NOMO-1 treated with DMSO at 0.1 percent for 48 hours (cell line): Measurements from ENCODE around the gene MMP15.
A peak's percentile ranks its signal among the peaks of the same experiment; 100 is the strongest.
"Not testable (repeated sequence)": the region's sequence is repeated elsewhere in the genome, so short reads cannot be mapped to it uniquely, and the experiment has no call there.

Experiments
- DNase-seq: peaks from one replicate; lab custom pipeline; 2025; ENCODE audit not compliant: unreplicated experiment; lab: John Stamatoyannopoulos, UW

The MMP15 gene

DNA sequence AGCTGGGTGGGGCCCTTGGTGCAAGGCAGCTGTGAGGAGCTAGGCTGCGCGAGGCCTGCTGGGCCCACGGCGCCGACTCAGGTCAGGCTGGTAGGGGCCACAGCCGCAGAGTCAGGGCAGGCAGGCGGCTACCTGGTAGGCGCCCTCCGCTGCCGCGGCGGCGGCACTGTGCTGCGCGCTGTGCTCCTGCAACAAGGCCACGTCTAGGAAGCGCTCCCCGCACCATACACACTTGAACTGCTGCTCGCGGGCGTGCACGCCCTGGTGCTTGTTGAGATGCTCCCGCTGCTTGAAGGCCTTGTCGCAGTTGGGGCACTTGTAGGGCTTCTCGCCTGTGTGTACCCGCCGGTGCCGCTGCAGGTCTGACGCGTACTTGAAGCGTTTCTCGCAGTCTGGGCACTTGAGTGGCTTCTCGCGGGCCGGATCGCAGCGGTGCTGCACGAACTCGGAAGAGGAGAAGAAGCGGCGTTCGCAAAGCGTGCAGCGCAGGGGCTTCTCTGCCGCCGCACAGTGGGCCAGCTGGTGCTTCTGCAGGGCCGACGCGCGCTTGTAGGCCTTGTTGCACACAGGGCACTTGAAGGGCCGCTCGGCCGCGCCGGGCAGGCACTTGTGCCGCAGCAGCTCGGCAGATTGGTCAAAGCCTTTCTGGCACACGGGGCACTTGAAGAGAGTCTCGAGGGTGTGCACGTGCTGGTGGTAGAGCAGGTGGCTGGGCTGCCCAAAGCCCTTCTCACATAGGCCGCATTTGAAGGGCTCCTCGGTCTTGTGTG lies 29.0 kb upstream of the MMP15 start:
- no peak for DNase-seq

GRCh38 chr16:57997176-57997527 lies 28.4 kb upstream of the MMP15 start:
- DNase-seq, result no peak

DNA sequence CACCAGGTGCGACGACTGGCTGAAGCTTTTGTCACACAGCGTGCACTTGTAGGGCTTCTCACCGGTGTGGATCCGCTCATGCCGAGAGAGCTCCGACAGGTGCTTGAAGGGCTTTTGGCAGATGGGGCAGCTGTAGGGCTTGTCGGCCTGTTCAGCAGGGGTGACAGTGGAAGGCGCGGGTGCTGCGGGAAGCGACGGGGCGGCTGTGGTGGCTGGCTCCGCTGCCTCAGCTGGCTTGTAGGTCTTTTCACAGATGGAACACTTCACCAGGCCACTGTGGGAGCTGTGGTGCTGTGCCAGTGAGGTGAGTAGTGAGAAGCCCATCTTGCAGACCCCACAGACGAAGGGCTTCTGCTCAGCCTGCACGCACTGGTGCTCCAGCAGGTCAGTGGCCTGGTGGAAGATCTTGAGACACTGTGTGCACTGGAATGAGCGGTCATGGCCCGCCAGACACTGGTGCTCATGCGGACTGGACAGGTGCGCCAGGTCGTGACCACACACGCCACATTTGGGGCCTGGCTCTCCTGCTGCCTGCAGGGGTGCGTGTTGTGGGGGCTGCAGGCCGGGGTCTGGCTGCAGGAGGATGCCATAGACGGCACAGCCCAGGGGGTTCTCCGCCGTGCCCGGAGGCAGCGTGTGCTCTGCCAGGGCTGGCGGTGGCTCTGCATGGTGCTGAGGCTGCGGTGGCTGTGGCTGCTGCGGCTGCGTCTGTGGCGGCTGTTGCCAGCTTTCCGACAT lies 27.9 kb upstream of the MMP15 start:
- DNase-seq, result no peak

DNA sequence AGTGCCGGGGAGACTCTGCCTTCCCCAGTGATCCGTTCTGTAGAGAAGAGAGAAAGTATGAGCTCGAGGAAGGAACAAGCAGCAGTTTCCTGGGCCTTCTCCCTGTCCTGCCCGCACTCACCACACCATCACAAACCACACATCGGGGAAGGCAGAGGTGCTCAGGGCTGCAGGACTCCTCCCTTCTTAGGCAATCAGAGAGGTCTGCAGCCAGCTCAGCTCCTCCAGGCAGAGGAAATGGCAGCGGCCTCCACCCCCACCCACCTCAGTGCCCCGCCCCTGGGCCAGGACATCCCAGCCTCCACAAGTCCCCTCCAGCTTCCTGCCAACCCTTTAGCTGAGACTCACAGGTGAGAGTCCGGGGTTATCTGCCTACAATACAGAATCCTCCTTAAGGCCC lies 27.1 kb upstream of the MMP15 start:
- DNase-seq, result peak; percentile 73

GRCh38 chr16:57998992-57999365 lies 26.6 kb upstream of the MMP15 start:
- no peak for DNase-seq

DNA sequence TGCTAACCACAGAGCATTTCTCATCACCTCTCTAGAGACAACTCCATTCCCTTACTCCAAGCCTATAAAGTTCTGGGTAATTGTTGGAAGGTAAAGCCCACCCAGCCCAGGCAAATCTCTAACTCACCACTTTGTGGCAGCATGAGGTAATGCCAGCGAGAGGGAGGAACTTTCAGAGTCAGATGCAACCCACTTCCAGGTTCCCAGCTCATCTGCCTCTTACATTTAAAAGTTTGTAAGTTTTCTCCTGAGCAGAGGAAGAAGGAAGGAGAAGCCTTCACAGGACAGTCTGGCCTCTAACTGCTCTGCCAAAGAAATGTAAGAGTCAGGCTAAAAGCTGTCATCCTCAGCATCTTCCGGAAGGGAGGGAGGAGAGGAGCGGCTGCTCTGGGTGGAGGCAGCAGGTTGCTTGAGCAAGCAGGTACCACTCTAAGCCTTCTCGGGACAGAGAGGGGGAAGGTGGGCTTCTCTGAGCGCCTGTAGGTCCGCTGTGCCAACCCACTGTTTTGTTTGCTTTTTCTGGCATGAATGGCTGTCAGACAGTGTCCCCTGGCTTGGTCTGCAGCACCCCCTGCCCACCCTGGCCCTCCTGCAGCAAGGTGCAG lies 26.1 kb upstream of the MMP15 start:
- peak; percentile 46 for DNase-seq

- no peak for DNase-seq
Measured at GRCh38 chr16:57999971-58000705, 25.4 kb upstream of the MMP15 start, which contains the start of gene ZNF319. TSS of gene ZNF319 (minus strand) at chr16:58000672. CDS start at chr16:57998265, 2,407 bp downstream.

GRCh38 chr16:58000706-58001676 lies 24.6 kb upstream of the MMP15 start, which contains the start of gene USB1:
TSS of gene USB1 (plus strand) at chr16:58001407. CDS start at chr16:58001484, 77 bp downstream.
- DNase-seq, result peak; percentile 73

DNA sequence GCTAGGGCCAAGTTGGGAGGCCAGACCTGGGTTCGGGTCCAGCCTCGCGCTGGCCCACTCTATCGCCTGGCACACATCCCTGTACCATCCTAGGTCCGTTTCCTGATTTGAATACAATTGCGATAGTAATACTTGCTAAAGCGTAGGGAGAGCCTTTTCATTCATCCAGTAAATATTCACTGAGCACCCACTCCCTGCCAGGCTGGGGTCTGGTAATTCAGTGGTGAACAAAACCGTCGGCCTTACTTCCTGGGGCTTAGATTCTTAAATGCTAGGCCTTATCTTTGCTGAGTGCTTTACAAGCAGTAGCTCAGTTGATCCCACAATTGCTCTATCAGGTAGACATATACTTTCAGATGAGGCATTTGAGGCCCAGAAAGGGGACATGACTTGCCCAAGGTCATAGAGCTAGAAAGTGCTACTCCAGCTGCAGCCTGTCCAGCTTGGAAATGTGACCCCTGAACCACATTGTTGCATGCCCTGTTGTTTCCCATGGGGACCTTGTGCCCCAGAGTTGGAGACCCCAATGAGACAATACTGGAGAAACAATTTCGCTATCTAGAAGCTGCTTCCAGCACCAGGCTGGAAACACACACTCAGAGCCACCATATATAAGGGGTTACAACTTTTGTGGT lies 23.7 kb upstream of the MMP15 start:
- no peak for DNase-seq

DNA sequence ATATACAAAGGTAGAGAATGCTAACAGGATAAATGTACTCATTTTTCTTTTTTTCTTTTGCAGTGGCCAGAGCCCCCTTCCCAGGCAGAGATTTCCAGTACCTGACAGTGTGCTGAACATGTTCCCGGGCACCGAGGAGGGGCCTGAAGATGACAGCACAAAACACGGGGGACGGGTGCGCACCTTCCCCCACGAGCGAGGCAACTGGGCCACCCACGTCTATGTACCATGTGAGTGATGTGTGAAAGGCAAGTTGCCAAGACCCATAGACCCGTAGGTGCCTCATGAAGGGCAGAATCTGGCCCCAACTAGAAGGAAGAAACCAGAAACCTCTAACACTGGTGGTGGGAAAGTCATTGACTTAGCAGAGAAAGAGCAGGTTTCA lies 23.1 kb upstream of the MMP15 start:
- DNase-seq, result no peak

GRCh38 chr16:58002936-58003335 lies 22.6 kb upstream of the MMP15 start:
- no peak for DNase-seq

DNA sequence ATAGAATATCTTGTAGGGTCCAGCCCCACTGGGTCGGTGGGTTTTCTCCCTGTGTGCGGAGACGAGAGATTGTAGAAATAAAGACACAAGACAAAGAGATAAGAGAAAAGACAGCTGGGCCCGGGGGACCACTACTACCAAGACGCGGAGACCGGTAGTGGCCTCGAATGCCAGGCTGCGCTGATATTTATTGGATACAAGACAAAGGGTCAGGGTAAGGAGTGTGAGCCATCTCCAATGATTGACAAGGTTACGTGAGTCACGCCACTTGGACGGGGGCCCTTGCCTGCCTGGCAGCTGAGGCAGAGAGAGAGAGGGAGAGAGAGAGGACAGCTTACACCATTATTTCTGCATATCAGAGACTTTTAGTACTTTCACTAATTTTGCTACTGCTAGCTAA lies 20.8 kb upstream of the MMP15 start:
- DNase-seq, result not testable (repeated sequence)

DNA sequence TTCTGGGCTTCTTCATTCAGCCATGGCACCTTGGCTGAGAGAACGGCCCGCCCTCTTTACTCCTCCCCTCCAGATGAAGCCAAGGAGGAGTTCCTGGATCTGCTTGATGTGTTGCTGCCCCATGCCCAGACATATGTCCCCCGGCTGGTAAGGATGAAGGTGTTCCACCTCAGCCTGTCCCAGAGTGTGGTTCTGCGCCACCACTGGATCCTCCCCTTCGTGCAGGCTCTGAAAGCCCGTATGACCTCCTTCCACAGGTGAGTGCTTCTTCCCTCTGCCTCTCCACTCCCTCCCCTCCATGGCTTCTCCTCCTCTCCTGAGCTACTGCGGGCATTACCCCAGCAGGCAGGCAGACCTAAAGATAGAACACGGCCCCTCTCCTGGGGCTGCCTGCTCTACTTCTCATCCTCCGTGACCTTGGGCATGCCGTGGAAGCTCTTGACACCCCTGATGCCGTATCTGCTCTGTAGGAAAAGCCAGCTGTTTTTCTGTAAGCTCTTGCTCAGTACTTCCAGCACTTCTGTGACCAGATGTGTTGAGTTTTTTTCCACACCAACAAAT lies 15.6 kb upstream of the MMP15 start:
- DNase-seq, result no peak

- DNase-seq, result no peak
Measured at GRCh38 chr16:58010886-58011285, 14.7 kb upstream of the MMP15 start.

DNA sequence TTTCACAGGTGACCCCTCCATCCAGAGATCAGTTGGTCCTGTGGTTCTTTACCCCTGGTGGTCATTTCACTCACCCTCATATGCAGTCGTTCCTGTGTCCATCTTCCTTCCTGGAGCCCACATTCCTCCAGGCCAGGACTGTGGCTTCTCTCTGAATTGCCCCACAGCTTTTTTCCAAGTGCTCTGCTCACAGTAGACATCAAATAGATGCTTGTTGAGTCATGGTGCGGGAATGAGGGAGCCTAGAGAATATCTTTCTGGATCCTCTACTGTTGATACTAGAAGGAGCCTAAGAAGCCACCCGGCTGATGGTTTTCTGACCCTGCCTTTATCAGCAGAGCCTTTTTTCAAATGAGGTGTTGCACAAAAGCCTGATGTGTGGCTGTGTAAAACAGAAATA lies 13.9 kb upstream of the MMP15 start:
- no peak for DNase-seq

- no peak for DNase-seq
Measured at GRCh38 chr16:58012481-58012880, 13.1 kb upstream of the MMP15 start.

DNA sequence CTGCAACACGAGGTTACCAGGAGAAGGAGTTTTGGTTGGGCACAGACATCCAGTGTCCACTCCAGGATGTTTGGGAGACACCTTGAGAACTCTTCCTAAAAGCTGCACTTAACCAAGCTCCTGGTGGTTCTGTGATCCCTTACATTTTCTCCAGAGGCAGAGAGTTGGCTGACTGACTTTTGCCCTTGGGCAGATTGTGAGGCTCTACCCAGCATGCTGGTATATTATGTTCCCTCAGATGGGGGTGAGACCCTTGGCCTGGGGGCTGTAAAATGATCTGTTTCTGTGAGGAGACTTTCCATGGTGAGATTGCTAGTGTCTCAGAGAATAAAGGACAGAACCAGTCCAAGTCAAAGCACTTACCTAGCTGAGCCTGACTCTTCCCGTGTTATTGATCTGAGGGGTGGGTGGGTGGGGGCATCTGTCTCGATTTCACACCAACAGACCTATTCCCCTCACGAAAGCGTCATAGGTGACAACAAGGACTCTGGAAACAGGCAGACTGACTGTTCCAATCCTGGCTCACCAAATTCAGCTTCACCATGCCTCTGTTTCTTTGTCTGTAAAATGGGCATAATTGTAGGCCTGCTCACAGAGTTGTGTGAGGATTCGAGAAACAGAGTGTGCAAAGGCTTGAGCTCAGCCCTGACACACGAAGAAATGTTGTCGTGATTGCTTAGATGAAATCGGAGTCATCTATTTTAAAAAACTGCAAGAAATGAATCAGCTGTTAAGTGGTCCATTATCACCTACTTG lies 12.2 kb upstream of the MMP15 start:
- DNase-seq, result no peak

DNA sequence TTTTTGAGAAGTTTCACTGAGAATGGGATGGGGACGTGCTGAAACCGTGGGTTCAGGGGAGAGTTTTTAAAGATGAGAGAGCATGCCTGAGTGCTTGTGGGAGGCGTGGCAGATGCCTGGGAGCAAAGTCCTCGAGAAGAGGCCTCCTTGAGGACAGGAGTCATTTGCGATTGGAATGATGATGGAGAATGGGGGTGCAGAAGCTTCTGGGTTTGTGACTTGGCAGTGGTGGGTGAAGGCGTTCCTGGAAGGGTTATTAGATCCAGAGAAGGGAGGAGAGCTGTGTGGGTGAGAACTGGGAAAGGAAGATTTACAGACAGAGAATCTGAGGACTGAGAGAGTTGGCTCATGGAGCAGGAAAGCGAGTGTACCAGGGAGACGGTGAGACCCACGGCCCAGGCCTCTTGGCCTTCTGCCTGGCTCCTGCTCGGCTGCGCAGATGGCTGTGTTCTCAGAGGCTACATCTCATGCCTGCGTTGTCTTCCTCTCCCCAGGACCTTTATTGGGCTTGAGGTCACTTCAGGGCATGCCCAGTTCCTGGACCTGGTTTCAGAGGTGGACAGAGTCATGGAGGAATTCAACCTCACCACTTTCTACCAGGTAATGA lies 8.6 kb upstream of the MMP15 start:
- DNase-seq, result no peak
